Measurements from ENCODE around the gene AFF2.

DNA sequence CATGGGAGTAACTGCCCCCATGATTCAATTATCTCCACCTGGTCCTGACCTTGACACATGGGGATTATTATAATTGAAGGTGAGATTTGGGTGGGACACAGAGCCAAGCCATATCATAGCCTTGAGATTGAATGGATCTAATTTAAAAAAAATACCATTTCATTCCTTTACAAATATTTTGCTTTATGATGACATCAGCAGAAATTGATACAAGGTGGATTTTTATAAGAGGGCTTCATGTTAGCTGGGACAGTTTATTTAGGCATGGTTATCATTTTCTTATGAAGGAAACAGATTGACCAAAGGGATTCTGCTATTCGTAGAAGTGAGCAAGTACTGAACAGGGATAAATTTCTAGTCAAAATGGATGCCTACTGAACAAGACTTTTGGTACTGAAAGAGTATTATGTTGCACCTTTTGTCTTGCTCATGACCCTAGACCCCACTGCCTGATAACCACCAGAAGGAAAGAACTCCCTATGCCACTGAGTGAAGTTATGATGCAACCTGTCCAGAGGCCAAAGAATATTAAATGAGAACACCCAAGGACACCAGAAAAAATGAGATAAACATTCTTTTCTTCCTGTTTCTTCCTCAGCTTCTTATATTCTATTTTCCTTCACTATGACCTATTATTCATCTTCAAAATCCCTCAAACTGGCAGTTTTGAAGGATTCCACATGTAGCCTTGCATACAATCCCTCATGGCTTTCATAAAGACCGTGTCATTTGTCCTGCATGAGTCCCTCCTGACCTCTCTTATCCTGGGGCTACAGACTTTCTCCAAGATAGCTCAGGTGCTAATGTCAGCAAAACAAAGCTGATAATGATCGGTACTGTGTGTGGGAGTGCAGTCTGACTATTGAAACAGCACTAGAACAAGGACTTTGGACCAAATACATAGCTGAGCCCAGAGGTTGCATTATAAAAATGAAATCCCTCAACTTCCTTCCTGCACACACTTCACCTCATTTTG is 118.3 kb downstream of the AFF2 start:
- TF ChIP-seq POLR2A (IDR thresholded peaks at IDR 0.05): no peak
- TF ChIP-seq, protein P1, sequence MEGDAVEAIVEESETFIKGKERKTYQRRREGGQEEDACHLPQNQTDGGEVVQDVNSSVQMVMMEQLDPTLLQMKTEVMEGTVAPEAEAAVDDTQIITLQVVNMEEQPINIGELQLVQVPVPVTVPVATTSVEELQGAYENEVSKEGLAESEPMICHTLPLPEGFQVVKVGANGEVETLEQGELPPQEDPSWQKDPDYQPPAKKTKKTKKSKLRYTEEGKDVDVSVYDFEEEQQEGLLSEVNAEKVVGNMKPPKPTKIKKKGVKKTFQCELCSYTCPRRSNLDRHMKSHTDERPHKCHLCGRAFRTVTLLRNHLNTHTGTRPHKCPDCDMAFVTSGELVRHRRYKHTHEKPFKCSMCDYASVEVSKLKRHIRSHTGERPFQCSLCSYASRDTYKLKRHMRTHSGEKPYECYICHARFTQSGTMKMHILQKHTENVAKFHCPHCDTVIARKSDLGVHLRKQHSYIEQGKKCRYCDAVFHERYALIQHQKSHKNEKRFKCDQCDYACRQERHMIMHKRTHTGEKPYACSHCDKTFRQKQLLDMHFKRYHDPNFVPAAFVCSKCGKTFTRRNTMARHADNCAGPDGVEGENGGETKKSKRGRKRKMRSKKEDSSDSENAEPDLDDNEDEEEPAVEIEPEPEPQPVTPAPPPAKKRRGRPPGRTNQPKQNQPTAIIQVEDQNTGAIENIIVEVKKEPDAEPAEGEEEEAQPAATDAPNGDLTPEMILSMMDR (IDR thresholded peaks at IDR 0.05): no peak

Measured in uterus (tissue), 2 donors.